K562 (cell line): ENCODE measurements around the gene RAVER2.

Source experiments
- JUN ChIP-seq, 2 experiments: sonication (generic) in 1 of 2; formaldehyde crosslinking in 1 of 2; IDR thresholded peaks; 2 replicates each; pipeline versions ENCODE4 v1.6.1 to v1.8.0; 2012 to 2022; ENCODE audit warnings: borderline replicate concordance in 2 of 2, mild to moderate bottlenecking in 2 of 2, improper control_type of control experiment in 1 of 2, low read depth in 1 of 2, low read length in 1 of 2, missing genetic modification reagents in 1 of 2
- NCOA2 ChIP-seq, 2 experiments: fragments of 450-650 bp; IDR thresholded peaks; 2 replicates each; pipeline ENCODE4 v1.6.1; 2018; ENCODE audit warnings: mild to moderate bottlenecking in 2 of 2, moderate library complexity in 1 of 2; ENCODE audit not compliant: partially characterized antibody in 2 of 2

- TF ChIP-seq JUN (IDR thresholded peaks at IDR 0.05; ENCODE audit: borderline replicate concordance, low read depth, low read length) (no peak), JUN (CRISPR knock-in tag; IDR thresholded peaks at IDR 0.05; ENCODE audit: borderline replicate concordance) (no peak), NCOA2 (IDR thresholded peaks at IDR 0.05; ENCODE audit: partially characterized antibody in 2 of 2) (no peak)
Observed at GRCh38 chr1:64857347-64857746, 112.5 kb downstream of the RAVER2 start.
